Head of caudate nucleus (tissue), 42 donors: ENCODE results near the gene HAND1.

Experiments
- DNase-seq, 42 donors: peaks; one replicate each; pipeline versions ENCODE4 v3.0.0 to v3.0.0-alpha.2; 2020 to 2021; ENCODE audit warnings: mixed read lengths in 7 of 42
- intact Hi-C: fragments of 100-400 bp; cut with DNase I; formaldehyde crosslinking; loops from one replicate; pipeline ENCODE4 v1.15.0; 2022

Gene HAND1

GRCh38 chr5:154440540-154440939 lies 37.5 kb downstream of the HAND1 start:
- peak in 1 of 42 donors; percentile 31 for DNase-seq
- intact Hi-C loops: loop anchor here (10.0 kb wide), 1 partner anchor 314 kb away; the partner anchor contains the start of gene LARP1

DNA sequence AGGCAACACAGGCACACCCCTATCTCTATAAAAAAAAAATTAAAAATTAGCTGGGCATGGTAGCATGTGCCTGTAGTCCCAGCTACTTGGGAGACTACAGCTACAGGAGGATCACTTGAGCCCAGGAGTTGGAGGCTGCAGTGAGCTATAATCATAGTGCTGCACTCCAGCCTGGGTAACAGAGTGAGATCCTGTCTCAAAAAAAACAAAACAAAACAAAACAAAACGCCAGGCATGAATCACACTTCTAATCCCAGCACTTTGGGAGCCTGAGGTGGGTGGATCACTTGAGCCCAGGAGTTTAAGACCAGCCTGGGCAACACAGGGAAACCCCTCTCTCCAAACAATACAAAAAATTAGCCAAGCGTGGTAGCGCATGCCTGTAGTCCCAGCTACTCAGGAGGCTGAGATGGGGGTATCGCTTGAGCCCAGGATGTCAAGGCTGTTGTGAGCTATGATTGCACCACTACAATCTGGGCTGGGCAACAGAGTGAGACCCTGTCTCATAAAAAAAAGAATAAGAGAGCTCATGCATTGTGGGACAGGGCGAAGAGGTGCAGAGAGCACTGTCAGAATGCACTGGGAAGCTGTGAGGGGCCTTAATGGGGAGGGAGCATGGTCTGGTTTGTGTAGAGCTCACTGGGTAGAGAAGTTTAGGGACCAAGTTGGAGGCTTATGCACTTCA lies 40.6 kb downstream of the HAND1 start:
- intact Hi-C loops: no loop called here
- DNase-seq: no peak

GRCh38 chr5:154435226-154435625 lies 42.8 kb downstream of the HAND1 start:
- DNase-seq: peak in 1 of 42 donors; percentile 15
- intact Hi-C loops: no loop called here

GRCh38 chr5:154430961-154431630 lies 46.9 kb downstream of the HAND1 start:
- peak in 1 of 42 donors; percentile 22 for DNase-seq
- intact Hi-C loops: no loop called here

- peak in 1 of 42 donors; percentile 16 for DNase-seq
- intact Hi-C loops: no loop called here
Measured at GRCh38 chr5:154430466-154430865, 47.6 kb downstream of the HAND1 start.

GRCh38 chr5:154429341-154429740 lies 48.7 kb downstream of the HAND1 start:
- DNase-seq: peak in 1 of 42 donors; percentile 22
- intact Hi-C loops: no loop called here

GRCh38 chr5:154428208-154428607 lies 49.8 kb downstream of the HAND1 start:
- intact Hi-C loops: no loop called here
- no peak for DNase-seq
